AG04449 (cell line): ENCODE measurements around the gene PAK5.

Source experiments
- CTCF ChIA-PET: fragments of 350-600 bp; formaldehyde crosslinking; extraction: SDS; loops from one replicate; lab custom pipeline; 2021; ENCODE audit warnings: antibody characterized with exemption; lab: Yijun Ruan, JAX
- POLR2A ChIA-PET: fragments of 400-600, 350-600 bp; formaldehyde crosslinking; extraction: SDS; loops from one replicate; lab custom pipeline; 2020; ENCODE audit warnings: antibody characterized with exemption, inconsistent platforms; lab: Yijun Ruan, JAX
- DNase-seq: peaks from one replicate; pipeline ENCODE4 v3.0.0-alpha.2; 2010; ENCODE audit warnings: low read depth, low spot score
- H3K4me3 ChIP-seq: 2 replicates; pipeline ENCODE4 v1.5.1; 2011; ENCODE audit warnings: low read depth, mild to moderate bottlenecking, control low read depth, low read length
- TF ChIP-seq, protein P1 (sequence below): IDR thresholded peaks from one replicate; pipeline ENCODE4 v1.5.1; 2011; ENCODE audit warnings: mild to moderate bottlenecking, moderate library complexity, low read length, control low read depth, inconsistent platforms; ENCODE audit not compliant: insufficient read depth; ENCODE audit errors: missing control alignments

The PAK5 gene

DNA sequence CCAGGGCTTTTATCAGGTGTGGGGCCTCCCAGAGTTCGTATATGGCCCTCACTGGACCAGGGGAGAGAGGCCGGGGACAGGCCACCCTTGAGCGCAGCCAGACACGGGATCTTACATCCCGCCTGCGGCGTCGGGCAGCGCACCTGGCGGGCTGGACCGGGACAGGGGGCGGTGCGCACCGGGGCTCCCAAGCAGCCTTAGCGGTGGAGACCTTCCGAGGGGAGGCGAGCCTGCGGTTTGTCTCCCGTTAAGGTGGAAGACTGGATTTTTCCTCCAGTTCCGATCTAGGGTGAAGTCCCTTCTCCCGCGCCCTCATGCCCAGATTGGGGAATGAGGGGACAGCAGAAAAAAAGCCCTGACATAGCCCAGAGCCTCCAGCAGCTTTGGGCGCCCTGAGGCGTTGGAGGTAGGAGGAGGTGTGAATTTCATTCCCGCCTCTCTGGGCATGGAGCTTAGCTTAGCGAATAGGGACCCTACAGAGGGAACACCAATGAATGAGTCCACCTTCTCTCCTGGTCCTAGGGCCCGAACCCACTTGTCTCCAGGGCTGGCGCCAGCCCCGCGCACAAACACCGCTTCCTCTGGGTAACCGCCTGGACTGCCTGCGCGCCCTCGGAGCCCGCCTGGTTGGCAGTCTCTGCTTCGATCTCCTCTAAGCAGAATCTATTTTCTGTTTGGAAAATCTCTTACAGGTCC lies 331.2 kb downstream of the PAK5 start:
- POLR2A ChIA-PET, result no interaction called here
- DNase-seq, result no peak
- CTCF ChIA-PET, result no interaction called here
- H3K4me3 ChIP-seq, result no peak overlapping the region
- TF ChIP-seq, protein P1, sequence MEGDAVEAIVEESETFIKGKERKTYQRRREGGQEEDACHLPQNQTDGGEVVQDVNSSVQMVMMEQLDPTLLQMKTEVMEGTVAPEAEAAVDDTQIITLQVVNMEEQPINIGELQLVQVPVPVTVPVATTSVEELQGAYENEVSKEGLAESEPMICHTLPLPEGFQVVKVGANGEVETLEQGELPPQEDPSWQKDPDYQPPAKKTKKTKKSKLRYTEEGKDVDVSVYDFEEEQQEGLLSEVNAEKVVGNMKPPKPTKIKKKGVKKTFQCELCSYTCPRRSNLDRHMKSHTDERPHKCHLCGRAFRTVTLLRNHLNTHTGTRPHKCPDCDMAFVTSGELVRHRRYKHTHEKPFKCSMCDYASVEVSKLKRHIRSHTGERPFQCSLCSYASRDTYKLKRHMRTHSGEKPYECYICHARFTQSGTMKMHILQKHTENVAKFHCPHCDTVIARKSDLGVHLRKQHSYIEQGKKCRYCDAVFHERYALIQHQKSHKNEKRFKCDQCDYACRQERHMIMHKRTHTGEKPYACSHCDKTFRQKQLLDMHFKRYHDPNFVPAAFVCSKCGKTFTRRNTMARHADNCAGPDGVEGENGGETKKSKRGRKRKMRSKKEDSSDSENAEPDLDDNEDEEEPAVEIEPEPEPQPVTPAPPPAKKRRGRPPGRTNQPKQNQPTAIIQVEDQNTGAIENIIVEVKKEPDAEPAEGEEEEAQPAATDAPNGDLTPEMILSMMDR, result no peak

DNA sequence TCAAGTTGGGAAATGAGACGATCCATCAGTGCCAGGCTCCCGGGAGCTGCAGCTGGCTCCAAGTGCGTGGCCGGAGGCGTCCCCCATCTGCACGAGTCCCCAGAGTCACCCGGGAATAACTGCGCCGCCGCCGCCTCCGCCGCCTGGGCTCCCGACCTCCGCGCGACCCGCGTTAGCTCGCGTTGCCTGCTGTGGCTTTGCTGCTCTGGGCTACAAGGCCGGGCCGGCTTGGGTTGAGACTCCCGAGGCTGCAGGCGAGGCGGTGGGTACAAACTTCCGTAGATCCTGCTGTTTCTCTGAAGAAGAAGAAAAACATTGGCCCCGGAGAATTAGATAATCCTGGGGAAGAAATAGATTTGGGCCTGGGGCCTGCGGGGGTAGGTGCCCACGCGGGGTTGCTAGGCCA lies 331.9 kb downstream of the PAK5 start:
- no peak for DNase-seq
- ChIA-PET POLR2A (no interaction called here), CTCF (no interaction called here)
- H3K4me3 ChIP-seq, result no peak overlapping the region
- TF ChIP-seq, protein P1, result no peak

DNA sequence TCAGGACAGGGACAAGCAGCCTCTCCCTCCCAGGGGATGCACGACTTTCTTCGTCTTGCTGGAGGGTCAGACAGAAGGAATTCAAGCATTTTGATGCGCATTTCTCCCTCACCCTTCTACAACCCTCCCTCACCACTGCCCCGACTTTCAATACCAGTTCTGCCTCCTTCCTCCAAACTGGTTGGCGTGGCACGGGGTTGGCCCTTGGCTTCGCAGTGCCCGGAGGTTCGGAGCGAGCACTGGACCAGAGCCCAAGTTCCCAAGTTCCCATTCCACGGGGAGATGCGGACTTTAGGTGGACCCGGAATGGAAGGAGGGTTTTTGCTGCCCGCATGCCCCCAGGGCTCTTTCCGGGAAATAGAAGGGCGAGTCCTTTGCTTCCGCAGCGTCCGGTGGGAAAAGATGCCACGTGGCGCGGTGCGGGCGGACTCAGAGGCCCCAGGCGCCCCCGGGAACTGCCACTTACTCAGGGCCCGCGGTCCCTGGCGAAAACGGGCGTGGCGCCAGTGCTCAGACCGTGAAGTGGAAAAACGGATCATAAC lies 332.5 kb downstream of the PAK5 start:
- ChIA-PET POLR2A (no interaction called here), CTCF (no interaction called here)
- DNase-seq, result no peak
- no peak overlapping the region for H3K4me3 ChIP-seq
- TF ChIP-seq, protein P1, result no peak

DNA sequence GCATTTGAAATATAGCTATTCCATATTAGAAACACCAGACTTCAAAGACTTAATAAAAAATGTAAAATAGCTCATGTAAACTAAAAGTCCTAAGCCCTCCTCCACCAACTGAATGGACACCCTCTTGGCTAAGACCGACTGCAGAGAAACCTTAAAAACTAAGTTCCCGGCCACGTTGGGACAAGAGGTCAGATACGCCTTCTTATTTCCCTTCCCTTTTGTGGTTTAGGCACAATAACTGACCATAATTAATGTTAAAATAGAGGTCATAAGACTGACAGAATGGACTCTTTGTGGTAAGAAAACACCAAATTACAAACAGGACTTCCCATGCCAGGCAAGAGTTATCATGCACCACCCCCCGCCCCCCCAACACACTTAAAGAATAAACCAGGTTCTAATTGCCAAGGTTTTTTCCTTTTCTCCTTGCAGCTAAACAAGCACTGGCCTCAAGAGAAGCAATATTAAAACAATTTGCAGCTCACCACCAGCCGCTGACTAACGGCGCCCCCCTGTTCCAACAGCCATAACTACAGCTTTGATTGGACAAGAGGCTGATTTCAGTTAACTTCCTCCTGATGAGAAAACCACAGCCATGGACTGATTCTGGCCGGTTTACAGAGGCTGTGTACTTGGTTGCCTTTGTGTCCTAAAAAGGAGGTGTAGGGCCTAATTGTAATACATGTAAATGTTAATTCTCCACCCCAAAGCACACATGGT lies 335.2 kb downstream of the PAK5 start:
- no peak for DNase-seq
- TF ChIP-seq, protein P1, result peak; percentile 21
- POLR2A ChIA-PET, result no interaction called here
- CTCF ChIA-PET, result interaction anchor here (1.1 to 2.3 kb wide), 3 partner anchors 11 to 409 kb away, joined by 4 to 9 read pairs (median 4); no protein-coding TSS in a partner anchor
- H3K4me3 ChIP-seq, result no peak overlapping the region

DNA sequence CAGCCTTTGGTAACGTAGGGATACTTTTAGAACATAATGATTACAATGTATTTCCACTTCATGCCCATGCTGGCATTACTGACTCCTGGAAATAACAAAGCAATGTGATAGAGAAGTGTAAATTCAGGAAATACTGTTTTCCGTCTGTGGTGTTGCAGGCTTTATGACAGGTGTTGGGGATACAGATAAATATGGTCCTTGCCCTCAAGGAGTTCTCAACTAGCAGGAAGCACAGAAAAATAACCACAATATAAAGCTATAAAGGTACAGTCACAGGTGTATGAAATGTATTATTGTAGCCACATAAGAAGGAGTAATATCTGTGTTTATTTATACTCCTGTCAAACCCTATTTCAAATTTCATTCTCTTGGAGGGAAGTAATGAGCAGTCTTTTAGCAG lies 337.4 kb downstream of the PAK5 start:
- CTCF ChIA-PET, result interaction anchor here (2.3 kb wide), 1 partner anchor 8 kb away, joined by 4 read pairs; no protein-coding TSS in a partner anchor
- TF ChIP-seq, protein P1, result no peak
- H3K4me3 ChIP-seq, result no peak overlapping the region
- POLR2A ChIA-PET, result no interaction called here
- DNase-seq, result no peak

DNA sequence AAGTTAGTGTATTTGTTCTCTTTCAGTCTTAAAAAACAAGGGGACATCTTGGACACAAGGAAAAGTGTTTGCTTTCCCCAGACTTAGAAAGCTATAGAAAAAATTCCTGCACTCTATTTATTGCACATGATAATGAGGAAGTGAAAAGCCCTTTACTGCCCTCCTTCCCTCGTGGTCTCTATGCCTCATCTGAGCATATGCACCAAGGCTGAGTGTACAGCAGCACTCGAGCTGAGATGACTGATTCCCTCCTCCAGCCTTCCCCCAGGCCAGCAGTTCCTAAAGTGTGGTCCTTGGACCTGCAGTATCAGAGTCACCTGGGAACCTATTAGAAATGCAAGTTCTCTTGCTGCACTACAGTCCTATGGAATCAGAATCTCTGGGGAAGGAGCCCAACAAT lies 338.8 kb downstream of the PAK5 start:
- H3K4me3 ChIP-seq, result no peak overlapping the region
- POLR2A ChIA-PET, result no interaction called here
- no peak for DNase-seq
- TF ChIP-seq, protein P1, result no peak
- CTCF ChIA-PET, result no interaction called here
